Measurements from ENCODE around the gene CUBN.

Gene CUBN

DNA sequence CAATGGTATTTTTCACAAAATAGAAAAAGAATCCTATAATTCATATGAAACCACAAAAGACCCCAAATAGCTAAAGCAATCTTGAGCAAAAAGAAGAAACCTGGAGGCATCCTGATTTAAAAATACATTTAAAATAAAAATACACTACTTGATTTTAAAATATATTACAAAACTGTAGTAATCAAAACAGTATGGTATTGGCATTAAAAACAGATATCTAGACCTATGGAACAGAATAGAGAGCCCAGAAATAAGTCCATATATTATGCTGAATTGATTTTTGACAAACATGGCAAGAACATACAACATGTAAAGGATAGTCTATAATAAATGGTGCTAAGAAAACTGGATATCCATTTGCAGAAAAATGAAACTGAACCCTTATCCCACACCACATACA, 34.8 kb downstream of the CUBN start:
- no peak overlapping the region for H3K27ac ChIP-seq
- H3K4me3 ChIP-seq (ENCODE audit: low read depth, low read length), result no peak overlapping the region
- no peaks in the 10 kb centered on the region for H3K9me3 ChIP-seq (ENCODE audit: control insufficient read depth, low read length)
- TF ChIP-seq, protein P1, sequence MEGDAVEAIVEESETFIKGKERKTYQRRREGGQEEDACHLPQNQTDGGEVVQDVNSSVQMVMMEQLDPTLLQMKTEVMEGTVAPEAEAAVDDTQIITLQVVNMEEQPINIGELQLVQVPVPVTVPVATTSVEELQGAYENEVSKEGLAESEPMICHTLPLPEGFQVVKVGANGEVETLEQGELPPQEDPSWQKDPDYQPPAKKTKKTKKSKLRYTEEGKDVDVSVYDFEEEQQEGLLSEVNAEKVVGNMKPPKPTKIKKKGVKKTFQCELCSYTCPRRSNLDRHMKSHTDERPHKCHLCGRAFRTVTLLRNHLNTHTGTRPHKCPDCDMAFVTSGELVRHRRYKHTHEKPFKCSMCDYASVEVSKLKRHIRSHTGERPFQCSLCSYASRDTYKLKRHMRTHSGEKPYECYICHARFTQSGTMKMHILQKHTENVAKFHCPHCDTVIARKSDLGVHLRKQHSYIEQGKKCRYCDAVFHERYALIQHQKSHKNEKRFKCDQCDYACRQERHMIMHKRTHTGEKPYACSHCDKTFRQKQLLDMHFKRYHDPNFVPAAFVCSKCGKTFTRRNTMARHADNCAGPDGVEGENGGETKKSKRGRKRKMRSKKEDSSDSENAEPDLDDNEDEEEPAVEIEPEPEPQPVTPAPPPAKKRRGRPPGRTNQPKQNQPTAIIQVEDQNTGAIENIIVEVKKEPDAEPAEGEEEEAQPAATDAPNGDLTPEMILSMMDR (IDR thresholded peaks at IDR 0.05), result no peak
- H3K79me2 ChIP-seq, result no peaks in the 10 kb centered on the region
- no peaks in the 10 kb centered on the region for H3K27me3 ChIP-seq (ENCODE audit: control insufficient read depth, insufficient read depth, low read length)
- H3K4me2 ChIP-seq (ENCODE audit: low read length), result no peak overlapping the region
- no peaks in the 10 kb centered on the region for H3K36me3 ChIP-seq (ENCODE audit: control insufficient read depth, insufficient read depth, low read length)
- no peak overlapping the region for H3K9ac ChIP-seq
- no peak overlapping the region for H2AFZ ChIP-seq
- no peaks in the 10 kb centered on the region for H3K4me1 ChIP-seq

DNA sequence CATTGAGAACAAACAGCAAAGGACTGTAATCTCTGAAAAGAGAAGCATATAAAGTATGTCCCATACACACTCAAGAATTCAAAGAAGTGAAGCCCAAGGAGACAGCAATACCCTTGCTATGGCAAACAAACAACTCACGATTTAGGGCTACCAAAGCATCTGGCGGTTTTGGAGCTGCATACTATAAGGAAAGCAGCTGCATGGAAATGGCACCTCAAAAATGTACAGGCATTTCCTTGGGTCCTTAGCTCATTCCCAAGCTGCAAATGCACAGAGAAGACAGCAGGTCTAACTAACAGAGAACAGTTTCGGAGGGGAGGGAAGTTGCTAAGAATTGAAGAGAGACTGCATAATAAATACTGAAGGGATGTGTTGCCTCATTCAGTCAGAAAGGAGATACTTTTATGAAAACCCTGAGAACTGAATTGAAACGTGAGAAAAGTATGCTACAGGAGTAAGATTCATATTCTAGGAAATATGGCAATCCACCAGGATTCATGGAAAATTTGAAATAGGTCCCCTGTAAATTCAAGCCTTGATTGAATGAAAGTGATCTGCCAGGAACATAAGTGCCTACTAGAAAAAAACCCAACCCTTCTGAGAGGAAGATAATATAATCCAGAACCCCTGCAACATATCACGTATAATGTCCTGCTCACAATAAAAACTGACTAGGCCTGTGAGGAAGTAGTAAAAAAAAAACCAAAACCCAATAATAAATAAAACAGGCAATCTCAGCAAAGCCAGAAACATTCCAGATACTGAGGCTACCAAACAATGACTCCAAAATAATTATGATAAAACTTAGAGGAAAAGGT, 36.4 kb downstream of the CUBN start:
- H3K9ac ChIP-seq, result no peak overlapping the region
- no peaks in the 10 kb centered on the region for H3K9me3 ChIP-seq (ENCODE audit: control insufficient read depth, low read length)
- TF ChIP-seq, protein P1 (IDR thresholded peaks at IDR 0.05), result no peak
- H3K27me3 ChIP-seq (ENCODE audit: control insufficient read depth, insufficient read depth, low read length), result no peaks in the 10 kb centered on the region
- H2AFZ ChIP-seq, result no peak overlapping the region
- no peak overlapping the region for H3K27ac ChIP-seq
- no peaks in the 10 kb centered on the region for H3K79me2 ChIP-seq
- H3K4me3 ChIP-seq (ENCODE audit: low read depth, low read length), result no peak overlapping the region
- no peak overlapping the region for H3K4me2 ChIP-seq (ENCODE audit: low read length)
- no peaks in the 10 kb centered on the region for H3K4me1 ChIP-seq
- H3K36me3 ChIP-seq (ENCODE audit: control insufficient read depth, insufficient read depth, low read length), result no peaks in the 10 kb centered on the region

DNA sequence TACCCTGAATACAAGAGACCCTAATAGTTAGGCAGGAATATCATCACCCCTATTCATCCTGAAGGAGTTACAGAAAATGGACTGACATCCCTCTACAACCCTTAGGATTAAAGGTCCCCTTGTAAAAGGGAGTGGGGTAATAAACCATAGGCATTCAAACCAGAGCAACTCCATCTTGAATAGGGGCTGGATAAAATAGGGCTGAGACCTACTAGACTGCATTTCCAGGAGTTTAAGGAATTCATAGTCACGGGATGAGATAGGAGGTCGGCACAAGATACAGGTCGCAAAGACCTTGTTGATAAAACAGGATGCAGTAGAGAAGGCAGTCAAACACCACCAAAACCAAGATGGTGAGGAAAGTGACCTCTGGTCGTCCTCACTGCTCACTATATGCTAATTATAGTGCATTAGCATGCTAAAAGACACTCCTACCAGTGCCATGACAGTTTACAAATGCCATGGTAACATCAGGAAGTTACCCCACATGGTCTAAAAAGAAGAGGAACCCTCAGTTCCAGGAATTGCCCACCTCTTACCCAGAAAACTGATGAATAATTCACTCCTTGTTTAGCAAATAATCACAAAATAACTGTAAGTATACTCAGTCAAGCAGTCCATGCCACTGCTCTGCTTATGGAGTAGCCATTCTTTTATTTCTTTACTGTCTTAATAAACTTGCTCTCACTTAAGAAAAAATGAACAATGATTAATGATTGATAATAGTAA, 37.2 kb downstream of the CUBN start:
- Histone ChIP-seq H3K4me2 (ENCODE audit: low read length) (no peak overlapping the region), H2AFZ (no peak overlapping the region), H3K4me3 (ENCODE audit: low read depth, low read length) (no peak overlapping the region), H3K36me3 (ENCODE audit: control insufficient read depth, insufficient read depth, low read length) (no peaks in the 10 kb centered on the region), H3K4me1 (no peaks in the 10 kb centered on the region), H3K27ac (no peak overlapping the region), H3K79me2 (no peaks in the 10 kb centered on the region), H3K9me3 (ENCODE audit: control insufficient read depth, low read length) (no peaks in the 10 kb centered on the region), H3K27me3 (ENCODE audit: control insufficient read depth, insufficient read depth, low read length) (no peaks in the 10 kb centered on the region), H3K9ac (no peak overlapping the region)
- TF ChIP-seq, protein P1 (IDR thresholded peaks at IDR 0.05), result no peak

DNA sequence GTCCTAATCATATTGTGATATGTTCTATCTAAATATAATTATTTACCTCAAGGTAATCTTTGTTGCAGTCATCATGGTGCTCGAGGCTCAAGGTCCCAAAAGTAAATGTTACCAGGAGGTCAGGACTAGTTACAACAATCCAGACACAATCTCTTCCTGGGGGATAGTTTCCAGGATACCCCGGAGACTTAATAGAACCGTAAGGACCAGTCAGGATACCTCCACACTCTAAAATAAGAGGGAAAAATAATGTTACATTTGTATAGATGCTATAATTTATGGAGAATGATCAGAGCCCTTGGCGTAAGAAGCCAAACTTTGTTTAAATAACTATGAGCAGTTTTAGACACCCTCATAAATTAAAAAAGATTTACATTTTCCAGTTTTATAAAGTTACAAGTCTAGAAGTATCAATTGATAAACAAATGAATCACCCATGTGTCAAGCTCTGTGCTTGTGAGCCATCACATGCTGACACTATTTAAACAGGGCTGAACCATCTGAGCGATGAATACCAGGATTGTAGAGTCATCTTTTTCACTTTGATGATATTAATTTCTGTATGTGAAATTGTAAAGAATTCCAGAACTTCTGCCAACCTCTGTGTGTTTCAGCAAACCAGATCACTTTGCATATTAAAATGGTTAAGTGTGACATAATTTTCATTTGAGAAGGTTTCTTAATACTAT, 41.3 kb downstream of the CUBN start:
- Histone ChIP-seq H3K4me2 (ENCODE audit: low read length) (no peak overlapping the region), H2AFZ (no peak overlapping the region), H3K4me3 (ENCODE audit: low read depth, low read length) (no peak overlapping the region), H3K4me1 (no peaks in the 10 kb centered on the region), H3K9ac (no peak overlapping the region), H3K27me3 (ENCODE audit: control insufficient read depth, insufficient read depth, low read length) (no peaks in the 10 kb centered on the region), H3K79me2 (no peaks in the 10 kb centered on the region), H3K36me3 (ENCODE audit: control insufficient read depth, insufficient read depth, low read length) (no peaks in the 10 kb centered on the region), H3K9me3 (ENCODE audit: control insufficient read depth, low read length) (no peaks in the 10 kb centered on the region), H3K27ac (no peak overlapping the region)
- TF ChIP-seq, protein P1 (IDR thresholded peaks at IDR 0.05), result no peak

All from parathyroid adenoma (tissue), 2 donors.